Muscle of back (tissue), 11 donors: ENCODE measurements around the gene BCAN. TPM values are rescaled to one million over a fixed set of nuclear protein-coding genes. Genes with fewer than 3 reads are reported as not detected.

Source experiments
- DNase-seq, 3 donors: peaks; one replicate each; pipeline versions ENCODE4 v3.0.0 to v3.0.0-alpha.2; 2013
- polyA plus RNA-seq, 10 donors: library from polyadenylated mRNA; unstranded; fragments of 120-200 nt; gene quantifications; one replicate each; pipeline ENCODE4 v1.2.1, GENCODE V29; 2013; ENCODE audit not compliant: insufficient read length in 10 of 10

Gene BCAN
- polyA plus RNA-seq, 10 donors, result 1.7 to 5.7 (median 2.1) TPM

- DNase-seq, result no peak
Measured at GRCh38 chr1:156642265-156643048, 540 bp downstream of the BCAN start.

GRCh38 chr1:156643049-156643777 lies 1.3 kb downstream of the BCAN start:
- no peak for DNase-seq

- no peak for DNase-seq
Measured at GRCh38 chr1:156643778-156644092, 1.8 kb downstream of the BCAN start.

- no peak for DNase-seq
Measured at GRCh38 chr1:156644146-156644545, 2.2 kb downstream of the BCAN start.

- no peak for DNase-seq
Measured at GRCh38 chr1:156644640-156645039, 2.7 kb downstream of the BCAN start.

GRCh38 chr1:156645056-156645455 lies 3.1 kb downstream of the BCAN start:
- DNase-seq, result no peak

- DNase-seq, result no peak
Measured at GRCh38 chr1:156645666-156646065, 3.7 kb downstream of the BCAN start.

- DNase-seq, result no peak
Measured at GRCh38 chr1:156646738-156647211, 4.9 kb downstream of the BCAN start.

- DNase-seq, result no peak
Measured at GRCh38 chr1:156647351-156647750, 5.4 kb downstream of the BCAN start.

GRCh38 chr1:156648496-156648895 lies 6.6 kb downstream of the BCAN start:
- no peak for DNase-seq

GRCh38 chr1:156648951-156649350 lies 7.0 kb downstream of the BCAN start:
- DNase-seq, result no peak

GRCh38 chr1:156652131-156652991 lies 10.4 kb downstream of the BCAN start:
- DNase-seq, result peak in 1 of 3 donors; percentile 74

GRCh38 chr1:156652992-156653355 lies 11.1 kb downstream of the BCAN start:
- DNase-seq, result no peak

- no peak for DNase-seq
Measured at GRCh38 chr1:156654700-156655099, 12.8 kb downstream of the BCAN start.

GRCh38 chr1:156655151-156655903 lies 13.4 kb downstream of the BCAN start:
- no peak for DNase-seq

GRCh38 chr1:156655904-156656516 lies 14.1 kb downstream of the BCAN start:
- no peak for DNase-seq

- peak in 2 of 3 donors; percentile 80 to 86 for DNase-seq
Measured at GRCh38 chr1:156656806-156657740, 15.2 kb downstream of the BCAN start.

GRCh38 chr1:156657741-156658319 lies 15.9 kb downstream of the BCAN start:
- DNase-seq, result peak in 1 of 3 donors; percentile 26

GRCh38 chr1:156658496-156658895 lies 16.6 kb downstream of the BCAN start:
- DNase-seq, result no peak
